Mucosa of gallbladder (tissue), 1 donor: ENCODE data around the gene TH. TPM values are rescaled to one million over a fixed set of nuclear protein-coding genes. Genes with fewer than 3 reads are reported as not detected.
"Not testable (repeated sequence)": the region's sequence is repeated elsewhere in the genome, so short reads cannot be mapped to it uniquely, and the experiment has no call there.

Source experiments
- DNase-seq: peaks from one replicate; pipeline ENCODE4 v3.0.0-alpha.2; 2020; ENCODE audit warnings: low spot score
- total RNA-seq: library from RNA; stranded (reverse); gene quantifications from one replicate; pipeline ENCODE4 v1.2.1, GENCODE V29; 2021
- donor health status: DM: no; HTN: no; CAD: no.

TH gene
- total RNA-seq, 1 donor from 2014 or later, result 2.1 TPM

DNA sequence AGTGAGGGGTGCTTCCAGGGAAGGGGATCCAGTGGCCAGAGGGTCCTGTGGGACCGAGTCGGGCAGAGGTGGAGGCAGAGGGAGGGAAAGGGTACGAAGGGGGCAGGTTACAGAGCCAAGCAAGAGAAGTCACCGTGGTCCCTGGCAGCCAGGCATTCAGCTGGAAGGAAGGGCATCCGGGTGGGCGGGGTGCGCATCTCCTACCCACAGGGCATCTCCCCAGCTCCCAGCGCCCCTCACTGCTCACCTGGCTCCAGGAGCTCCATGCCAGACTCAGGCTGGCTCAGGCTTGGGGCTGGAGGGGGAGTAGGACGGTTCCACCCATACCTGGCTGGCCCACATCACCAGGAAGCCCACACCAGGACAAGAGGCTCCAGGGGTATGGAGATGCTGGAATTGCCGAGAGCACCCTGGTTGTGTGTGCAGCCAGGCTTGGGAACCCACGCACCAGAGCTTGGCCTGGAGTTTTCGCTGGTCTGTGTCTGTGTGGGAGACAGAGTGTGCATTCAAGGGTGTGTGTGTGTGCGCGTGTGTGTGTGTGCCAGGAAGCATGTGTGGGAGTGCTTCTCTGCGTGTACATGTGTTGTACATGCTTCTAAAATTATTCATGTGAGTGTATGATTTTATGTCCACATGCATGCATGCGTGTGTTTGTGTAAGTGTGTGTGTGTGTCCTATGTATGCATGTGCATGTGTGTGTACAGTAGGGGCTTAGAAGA lies 6.6 kb upstream of the TH start:
- not testable (repeated sequence) for DNase-seq

DNA sequence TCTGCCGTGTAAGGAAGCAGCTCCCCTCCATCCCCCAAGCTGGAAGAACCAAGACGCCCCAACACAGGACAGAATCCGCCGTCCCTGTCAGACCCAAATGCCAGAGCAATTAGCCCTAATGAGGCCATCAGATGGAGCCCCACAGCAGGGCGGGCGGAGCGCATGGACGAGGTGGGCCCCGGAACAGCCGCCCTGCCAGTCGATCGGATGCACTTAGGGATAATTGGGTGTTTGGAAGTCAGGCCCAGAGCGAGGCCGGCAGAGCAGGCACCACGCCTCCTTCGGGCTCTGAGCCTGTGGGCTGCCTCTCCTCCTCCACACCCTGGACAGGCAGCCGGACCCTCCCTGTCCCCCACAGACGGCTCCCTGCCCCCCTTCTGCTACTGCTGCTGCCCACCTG lies 5.5 kb upstream of the TH start:
- no peak for DNase-seq

DNA sequence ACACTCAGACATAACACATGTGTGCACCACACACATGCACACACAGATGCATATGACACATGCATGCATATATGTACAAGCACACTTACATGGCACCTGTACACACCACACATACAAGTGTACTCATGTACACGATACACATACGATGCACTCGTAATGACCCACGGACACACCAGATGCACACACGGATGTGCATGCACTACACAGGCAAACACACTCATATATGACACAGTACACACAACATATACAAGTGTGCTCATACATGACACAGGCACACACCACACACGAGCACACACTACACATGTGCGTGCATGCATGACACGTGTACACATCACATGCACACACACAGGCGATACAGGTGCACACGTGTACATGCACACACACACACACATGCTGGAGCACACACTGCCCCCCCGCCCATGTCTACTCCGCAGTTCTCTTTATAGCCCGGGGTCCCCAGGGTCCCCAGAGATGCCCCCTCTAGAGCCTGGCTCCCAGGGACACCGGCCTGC lies 4.8 kb upstream of the TH start:
- DNase-seq, result no peak

DNA sequence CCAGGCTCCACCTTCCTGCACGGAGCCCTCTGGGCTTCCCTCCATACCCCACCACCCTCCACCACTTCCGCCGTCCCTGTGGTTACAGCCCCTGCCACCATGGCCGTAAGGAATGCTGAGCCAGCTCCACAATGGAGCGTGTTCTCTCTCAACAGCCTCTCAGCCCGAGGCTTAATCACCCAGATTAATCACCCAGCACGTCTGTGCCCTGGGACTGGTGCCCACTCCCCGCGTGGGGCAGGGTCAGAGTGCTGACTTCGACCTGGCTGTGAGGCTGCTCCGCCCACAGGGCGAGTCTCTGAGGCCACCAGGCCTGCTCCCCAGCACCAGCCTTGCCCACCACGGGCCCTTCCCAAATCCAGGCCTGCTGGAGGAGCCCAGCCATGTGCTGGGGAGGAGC lies 4.0 kb upstream of the TH start:
- DNase-seq, result no peak

DNA sequence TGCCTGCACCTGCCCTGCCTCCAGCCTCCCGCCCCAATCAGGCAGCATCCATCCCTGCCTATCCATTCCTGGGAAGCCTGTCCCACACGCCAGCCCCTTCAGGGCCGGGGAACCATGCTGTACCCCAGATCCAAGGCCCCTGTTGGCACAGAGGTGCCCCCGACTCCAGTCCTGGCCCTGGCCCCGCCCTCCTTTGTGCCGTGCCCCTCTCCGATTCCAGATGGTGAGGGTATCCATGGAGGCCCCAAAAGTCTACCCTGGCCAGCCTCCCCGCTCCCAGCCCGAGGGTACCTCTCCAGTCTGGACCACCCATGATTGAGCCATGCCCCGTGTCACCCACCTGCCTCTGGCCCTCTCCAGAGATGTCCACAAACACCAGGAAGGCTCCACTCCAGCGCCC lies 2.7 kb upstream of the TH start:
- DNase-seq, result no peak

DNA sequence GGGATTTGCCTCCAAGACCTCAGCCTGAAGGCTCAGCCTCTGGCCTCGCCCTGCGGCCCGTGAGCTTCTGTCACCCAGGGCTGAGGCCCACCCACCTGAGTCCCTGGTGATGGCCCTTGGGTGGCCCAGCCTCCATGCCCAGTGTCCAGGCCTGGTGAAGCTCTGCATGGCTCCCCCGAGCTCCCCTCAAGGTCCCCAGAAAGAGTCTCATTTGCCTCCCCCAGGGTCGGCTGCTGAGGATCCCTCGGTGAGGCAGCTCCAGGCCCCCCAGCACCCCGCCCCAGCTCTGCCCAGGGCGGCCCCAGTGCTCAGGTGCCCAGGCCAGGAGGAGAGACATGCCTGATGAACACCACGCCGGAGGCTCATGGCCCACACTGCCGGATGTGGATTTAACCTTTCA lies 2.1 kb upstream of the TH start:
- no peak for DNase-seq

DNA sequence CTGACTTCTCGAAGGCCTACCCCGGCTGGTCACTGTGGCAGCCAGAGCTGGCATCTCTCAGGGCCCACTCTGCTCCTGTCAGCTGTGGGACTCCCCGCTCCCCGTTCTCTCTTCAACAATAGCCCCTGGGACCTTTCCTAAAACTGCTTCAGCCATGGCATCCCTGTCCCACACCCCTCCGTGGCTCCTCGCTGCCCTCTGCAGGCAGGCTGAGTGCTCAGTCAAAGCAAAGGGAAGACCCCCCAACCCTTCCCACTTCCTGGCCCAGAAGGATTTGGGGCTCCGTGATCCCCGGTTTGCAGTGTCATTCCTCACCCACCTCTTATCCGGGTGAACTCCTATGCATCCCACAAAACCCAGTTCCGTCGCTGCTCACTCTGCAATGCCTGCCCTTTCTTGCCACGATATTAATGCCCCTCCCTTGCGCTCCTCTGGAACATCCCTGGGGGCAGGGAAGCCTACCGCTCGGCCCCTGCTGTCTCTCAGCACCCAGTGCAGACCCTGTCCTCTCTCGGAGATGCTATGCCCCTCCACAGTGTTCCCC lies 1.6 kb upstream of the TH start:
- DNase-seq, result no peak

DNA sequence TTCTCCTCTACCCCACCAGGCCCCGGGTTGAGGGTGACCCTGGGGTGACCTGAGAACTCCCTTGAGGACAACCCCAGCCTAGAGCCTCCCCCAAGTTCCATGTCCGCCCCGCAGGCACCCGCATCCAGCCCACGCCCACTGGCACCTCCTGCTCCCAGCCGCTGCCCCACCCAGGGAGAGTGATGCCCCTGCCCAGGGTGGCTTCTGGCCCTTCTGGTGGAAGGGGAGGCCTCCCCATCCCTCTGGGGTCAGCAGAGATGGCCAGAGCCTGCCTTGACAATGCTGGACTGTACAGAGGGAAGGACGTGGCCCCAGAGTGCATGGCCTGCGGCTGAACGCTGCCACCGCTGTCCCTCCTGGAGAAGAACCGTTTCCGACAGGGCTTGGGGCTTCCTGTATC lies 1.1 kb upstream of the TH start:
- DNase-seq, result no peak

DNA sequence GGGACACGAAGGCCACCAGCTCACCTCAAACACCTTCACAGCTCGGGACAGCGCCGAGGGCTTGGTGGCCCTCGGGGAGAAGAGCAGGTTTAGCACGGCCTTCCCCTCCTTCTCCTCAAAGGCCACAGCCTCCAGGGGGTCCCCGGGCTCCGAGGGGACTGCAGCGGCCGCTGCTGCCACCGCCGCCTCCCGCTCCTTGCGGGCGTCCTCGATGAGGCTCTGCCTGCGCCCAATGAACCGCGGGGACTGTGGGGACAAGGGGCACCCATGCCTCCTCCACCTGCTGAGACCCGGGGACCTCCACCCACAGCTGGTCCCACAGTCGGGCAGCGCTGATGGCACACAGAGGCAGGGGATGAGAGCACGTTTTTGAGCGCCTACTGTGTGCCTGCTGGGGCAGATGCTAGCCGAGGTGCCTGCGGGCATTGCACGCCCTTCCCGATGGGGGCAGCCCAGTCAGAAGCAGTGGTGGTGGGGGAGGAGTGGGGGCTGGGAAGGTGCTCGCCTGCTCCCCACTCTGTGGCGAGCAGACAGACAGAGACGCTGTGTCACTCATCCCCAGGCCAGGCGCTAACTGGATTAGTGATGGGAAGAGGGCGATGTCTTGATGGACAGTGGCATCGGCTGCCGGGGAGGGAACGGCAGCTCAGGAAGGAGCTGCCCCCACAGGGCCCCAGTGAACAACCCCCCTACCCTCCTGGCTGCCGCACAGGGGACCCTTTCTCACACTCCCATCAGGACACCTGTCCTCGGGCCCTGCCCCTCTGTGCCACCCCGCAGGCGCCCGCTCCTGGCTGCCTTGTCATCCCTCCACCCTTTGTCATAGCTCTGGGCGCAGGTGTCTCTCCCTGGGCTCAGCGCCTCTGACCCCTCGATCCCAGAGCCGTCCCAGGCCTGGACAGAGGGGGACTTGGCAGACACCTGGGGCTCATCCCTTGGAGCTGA lies 1.7 kb downstream of the TH start:
- DNase-seq, result no peak

DNA sequence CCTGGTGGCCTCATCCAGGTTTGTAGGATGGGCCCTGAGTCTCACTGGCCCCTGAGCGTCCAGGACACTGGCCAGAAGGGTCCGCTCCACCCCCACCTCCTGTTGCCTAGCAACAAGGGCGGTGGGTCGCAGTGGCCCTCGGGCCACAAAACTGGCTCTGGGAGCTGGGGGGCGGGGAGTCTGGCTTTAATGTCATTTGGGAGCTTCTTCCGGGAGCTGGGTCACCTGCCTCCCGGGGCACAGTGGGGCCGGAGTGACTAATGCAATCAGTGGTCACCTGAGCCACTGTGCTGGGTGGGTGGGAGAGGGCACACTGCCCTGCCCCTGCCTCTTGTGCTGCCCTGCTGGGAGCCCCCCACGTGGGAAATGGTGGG lies 2.6 kb downstream of the TH start:
- no peak for DNase-seq

DNA sequence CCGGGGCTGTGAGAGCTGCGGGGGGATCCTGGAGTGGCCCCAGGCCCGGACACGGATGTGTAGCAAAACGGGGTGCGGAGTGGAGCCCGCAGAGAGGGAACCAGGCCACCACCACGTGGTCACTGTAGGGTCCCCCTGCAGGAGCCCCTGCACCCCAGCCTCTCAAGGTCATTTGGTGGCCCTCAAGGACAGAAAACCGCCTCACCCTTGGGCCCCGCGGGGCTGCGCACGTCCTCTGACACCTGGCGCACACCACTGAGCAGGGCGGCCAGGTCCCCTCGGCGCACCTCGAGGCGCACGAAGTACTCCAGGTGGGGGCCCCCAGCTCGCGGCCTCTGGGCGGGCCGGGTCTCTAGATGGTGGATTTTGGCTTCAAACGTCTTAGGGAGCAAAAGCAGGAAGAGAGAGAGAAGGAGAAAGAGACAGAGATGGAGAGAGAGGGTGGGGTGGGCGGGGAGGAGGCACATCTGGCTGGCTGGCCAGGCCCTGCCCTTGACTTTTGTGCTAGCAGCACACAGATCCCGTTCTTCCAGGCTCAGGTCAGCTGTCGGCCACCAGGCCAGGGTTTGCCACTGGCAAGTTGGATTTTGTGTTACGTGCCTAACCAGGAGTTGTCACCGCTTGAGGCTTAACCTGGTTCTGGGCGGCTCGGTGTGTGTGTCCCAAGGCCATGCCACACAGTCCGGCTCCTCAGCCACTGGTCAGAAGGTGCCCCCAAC lies 3.2 kb downstream of the TH start:
- no peak for DNase-seq

DNA sequence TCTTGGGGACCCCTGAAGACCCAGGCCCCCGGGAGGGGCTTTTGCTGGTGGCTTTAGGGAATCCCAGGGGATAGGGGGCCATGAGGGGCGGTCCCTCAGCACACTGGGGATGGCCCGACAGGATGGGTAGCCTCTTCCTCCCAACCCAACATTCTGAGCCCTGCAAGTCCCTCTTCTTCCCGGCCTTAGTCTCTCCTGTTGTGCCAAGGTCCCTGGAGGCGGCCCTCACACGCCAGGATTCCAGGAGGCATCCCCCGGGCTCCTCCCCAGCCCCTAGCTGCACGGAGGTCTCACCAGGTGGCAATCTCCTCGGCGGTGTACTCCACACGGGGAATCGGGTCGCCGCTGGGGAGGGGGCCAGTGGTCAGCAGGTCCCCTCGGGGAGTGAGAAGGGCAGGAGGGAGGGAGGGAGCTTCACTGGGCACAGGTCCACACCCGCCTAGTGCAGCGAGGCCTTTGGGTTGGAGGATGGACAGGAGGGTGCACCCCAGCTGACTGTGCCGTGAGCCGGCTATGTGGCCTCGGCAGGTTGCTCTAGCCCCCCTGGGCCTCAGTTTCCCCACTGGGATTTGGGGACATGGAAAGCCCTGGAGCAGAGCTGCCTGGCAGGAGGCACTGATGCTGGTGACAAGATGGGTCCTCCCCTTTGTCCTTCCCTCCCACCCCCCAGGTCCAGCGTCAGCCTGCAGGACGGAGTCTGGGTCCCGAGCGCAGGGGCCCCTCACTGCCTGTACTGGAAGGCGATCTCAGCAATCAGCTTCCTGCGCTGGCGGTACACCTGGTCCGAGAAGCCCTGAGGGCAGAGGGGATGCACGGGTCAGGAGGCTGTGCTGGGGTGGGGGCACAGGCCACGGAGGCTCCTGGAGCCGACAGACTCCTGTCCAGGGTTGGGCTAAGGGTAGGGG lies 4.2 kb downstream of the TH start:
- DNase-seq, result no peak

DNA sequence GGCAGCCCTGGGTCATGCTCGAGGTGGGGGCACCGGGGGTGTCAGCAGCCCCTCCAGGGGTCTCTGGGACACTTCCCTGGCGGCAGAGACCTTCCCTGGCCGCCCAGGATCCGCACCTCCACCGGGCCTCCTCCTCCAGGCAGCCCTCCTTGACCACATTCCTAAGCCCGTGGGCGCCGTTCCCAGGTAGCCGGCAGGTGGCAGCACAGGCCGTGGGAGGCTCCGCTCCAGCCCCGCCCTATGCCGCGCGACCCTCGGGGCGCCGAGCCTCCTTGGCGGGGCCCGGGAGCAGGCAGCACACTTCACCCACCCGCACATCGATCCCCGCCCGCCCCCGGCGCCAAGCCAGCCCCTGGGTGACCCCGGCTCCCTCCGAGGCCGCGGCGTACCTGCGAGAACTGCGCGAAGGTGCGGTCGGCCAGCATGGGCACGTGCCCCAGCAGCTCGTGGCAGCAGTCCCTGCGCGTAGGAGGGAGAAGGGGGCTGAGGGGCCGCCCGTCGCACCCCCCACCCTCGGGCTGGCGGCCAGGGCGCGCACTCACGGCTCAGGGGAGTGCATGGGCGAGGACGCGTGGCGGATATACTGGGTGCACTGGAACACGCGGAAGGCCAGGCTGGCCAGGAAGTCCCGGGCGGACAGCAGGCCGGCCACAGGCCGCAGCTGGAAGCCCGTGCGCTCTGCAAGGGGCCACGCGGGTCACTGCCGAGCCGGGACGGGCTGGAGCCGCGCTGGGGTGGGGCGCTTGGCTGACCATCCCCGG lies 5.3 kb downstream of the TH start:
- DNase-seq, result no peak

DNA sequence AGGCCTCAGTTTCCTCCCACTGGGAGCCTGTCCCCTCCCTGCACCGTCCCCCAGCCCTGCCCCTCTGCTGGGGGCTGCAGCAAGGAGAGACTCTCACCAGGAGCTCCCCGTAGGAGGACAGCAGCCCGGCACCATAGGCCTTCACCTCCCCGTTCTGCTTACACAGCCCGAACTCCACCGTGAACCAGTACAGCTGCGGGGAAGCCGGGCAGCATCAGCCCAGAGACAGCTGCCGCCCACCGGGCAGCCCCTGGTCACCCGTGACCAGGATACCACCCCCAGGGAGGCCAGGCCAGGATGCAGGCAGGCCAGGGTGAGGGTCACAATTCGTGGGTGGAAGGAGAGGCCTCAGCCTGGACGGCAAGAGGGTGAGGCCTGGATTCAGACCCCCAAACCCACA lies 6.0 kb downstream of the TH start:
- no peak for DNase-seq

DNA sequence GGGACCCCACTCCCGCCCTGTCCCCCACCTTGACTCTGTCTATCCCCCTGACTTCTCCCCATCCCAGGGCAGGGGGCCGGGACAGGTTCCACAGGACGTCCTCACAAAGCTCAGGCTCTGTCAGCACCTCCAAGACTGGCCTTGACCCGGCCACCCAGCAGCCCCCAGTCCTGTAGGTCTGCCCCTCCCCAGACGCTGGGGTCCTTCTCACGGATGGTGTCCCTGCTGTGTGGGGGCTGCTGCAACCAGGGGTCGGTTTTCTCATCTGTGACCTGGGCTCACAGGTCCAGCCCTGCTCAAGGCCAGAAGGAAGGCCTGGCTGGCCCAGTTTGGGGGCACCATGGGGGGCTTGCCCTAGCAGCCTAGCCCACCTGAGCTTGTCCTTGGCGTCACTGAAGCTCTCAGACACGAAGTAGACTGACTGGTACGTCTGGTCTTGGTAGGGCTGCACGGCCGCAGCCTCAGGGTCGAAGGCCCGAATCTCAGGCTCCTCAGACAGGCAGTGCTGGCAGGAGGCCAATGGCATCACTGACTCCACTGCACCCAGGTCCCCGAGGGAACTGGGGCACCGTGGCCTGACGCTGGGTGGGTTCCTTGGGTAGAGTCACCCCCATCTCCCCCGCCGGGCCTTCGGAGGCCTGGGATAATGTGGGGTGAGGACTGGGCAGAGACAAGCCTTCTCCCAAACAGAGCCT lies 6.6 kb downstream of the TH start:
- no peak for DNase-seq

DNA sequence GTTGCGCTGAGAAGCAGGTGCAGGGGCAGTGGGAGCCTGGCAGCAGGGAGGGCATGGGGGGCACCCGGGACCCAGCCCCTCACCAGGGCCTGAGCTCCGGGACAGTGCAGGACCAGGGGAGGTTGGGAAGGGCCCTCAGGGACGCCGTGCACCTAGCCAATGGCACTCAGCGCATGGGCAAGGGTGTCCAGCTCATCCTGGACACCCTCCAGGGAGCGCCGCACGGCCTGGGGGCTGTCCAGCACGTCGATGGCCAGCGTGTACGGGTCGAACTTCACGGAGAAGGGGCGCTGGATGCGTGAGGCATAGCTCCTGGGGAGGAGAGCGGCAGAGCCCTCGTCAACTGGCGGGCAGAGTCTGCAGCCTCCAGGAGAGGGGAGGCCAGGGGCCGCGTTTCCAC lies 7.5 kb downstream of the TH start:
- DNase-seq, result no peak

DNA sequence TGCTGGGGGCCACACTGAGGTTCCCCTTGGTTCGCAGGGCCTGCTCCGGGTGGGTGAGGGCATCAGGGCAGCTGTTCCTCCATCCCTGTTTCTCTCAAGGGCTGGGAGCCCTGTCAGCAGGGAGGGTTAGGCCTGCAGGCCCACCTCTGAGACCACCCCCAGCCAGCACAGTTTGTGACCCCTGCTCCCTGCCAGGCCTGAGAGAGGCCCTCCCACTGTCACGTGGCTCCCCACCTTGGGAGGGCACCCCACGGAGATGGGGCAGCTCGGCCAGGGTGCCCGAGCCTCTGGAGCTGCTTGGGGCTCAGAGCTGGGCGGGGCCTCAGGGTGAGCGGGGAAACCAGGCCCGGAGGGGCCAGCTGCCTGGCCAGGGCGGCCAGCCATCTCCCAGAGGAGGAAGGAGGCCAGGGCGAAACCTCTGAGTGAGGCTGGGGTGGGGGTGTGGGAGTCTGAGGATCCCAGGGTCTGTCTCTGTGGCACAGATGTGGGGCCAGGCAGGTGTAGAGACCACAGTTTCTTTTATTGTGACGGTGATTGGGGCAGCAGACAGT lies 8.1 kb downstream of the TH start:
- no peak for DNase-seq

DNA sequence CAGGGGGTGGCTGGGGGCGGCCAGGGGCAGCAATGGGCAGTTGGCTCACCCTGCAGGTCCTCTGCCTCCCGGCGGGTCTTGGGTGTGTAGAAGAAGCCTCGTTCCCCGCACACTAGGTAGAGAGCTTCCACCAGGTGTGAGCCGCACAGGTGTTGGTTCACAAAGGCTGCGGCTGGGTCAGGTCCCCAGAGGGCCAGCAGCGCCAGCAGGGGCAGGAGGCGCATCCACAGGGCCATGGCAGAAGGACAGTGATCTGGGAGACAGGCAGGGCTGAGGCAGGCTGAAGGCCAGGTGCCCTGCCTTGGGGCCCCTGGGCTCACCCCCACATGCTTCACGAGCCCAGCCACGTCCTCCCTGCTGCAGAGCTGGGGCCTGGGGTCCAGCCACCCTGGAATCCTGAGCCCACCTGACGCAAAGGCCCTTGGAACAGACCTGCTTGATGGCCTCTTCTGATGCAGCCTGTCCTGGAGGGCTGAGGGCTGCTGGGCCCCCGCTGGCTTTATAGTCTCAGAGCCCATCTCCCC lies 10.8 kb downstream of the TH start, which contains the start of gene INS:
INS (minus strand) TSS at position 474 of the 524 bp plus-strand sequence; CDS start at position 236, 238 bp downstream.
- no peak for DNase-seq
